Glomerular visceral epithelial cell (primary cell): Measurements from ENCODE around the gene APOD.
"Not testable (repeated sequence)": the region's sequence is repeated elsewhere in the genome, so short reads cannot be mapped to it uniquely, and the experiment has no call there.

Source experiments
- DNase-seq: peaks from one replicate; pipeline ENCODE4 v3.0.0-alpha.2; 2016; ENCODE audit errors: extremely low spot score

The APOD gene

GRCh38 chr3:195617784-195618659, 34.3 kb upstream of the APOD start:
- not testable (repeated sequence) for DNase-seq

- DNase-seq, result not testable (repeated sequence)
These were observed 33.4 kb upstream of the APOD start for GRCh38 chr3:195617134-195617533.

- DNase-seq, result no peak
These were observed 32.9 kb upstream of the APOD start for GRCh38 chr3:195616681-195617080.

GRCh38 chr3:195615952-195616537, 32.3 kb upstream of the APOD start:
- DNase-seq, result not testable (repeated sequence)

GRCh38 chr3:195614672-195615504, 31.1 kb upstream of the APOD start:
- DNase-seq, result not testable (repeated sequence)

- DNase-seq, result no peak
These were observed 29.8 kb upstream of the APOD start for GRCh38 chr3:195613468-195614069.

GRCh38 chr3:195612075-195612800, 28.5 kb upstream of the APOD start:
- DNase-seq, result no peak

GRCh38 chr3:195609229-195609628, 25.5 kb upstream of the APOD start:
- DNase-seq, result no peak

- DNase-seq, result not testable (repeated sequence)
These were observed 18.0 kb upstream of the APOD start for GRCh38 chr3:195601785-195602184.

GRCh38 chr3:195601382-195601781, 17.6 kb upstream of the APOD start:
- DNase-seq, result no peak

- not testable (repeated sequence) for DNase-seq
These were observed 16.2 kb upstream of the APOD start for GRCh38 chr3:195599926-195600325.

- DNase-seq, result not testable (repeated sequence)
These were observed 15.8 kb upstream of the APOD start for GRCh38 chr3:195599516-195599915.

- no peak for DNase-seq
These were observed 14.1 kb upstream of the APOD start for GRCh38 chr3:195597848-195598247.

- no peak for DNase-seq
These were observed 13.5 kb upstream of the APOD start for GRCh38 chr3:195597229-195597628.

GRCh38 chr3:195596765-195597171, 13.0 kb upstream of the APOD start:
- DNase-seq, result no peak

- no peak for DNase-seq
These were observed 12.2 kb upstream of the APOD start for GRCh38 chr3:195595785-195596531.

GRCh38 chr3:195591852-195592251, 8.1 kb upstream of the APOD start:
- no peak for DNase-seq

GRCh38 chr3:195591220-195591619, 7.5 kb upstream of the APOD start:
- no peak for DNase-seq

GRCh38 chr3:195590381-195590780, 6.6 kb upstream of the APOD start:
- not testable (repeated sequence) for DNase-seq

- DNase-seq, result not testable (repeated sequence)
These were observed 6.1 kb upstream of the APOD start for GRCh38 chr3:195589796-195590195.
